ENCODE results near the gene PTPRM. TPM values are rescaled to one million over a fixed set of nuclear protein-coding genes. Genes with fewer than 3 reads are reported as not detected.

The PTPRM gene
- total and polyA plus RNA-seq, 4 donors, result 61.1 to 146 (median 87.5) TPM

GRCh38 chr18:7688580-7688979, 121.5 kb downstream of the PTPRM start:
- Histone ChIP-seq H3K4me1 (ENCODE audit: control insufficient read depth in 5 of 5, insufficient read depth in 5 of 5, low read length in 5 of 5) (peaks cover 0 to 27% (median 0%) of the 10 kb centered on the region in 5 donors), H3K9me3 (ENCODE audit: control insufficient read depth in 4 of 4, insufficient read depth in 3 of 4, low read length in 3 of 4) (no peaks in the 10 kb centered on the region), H3K36me3 (ENCODE audit: control insufficient read depth in 4 of 4, insufficient read depth in 4 of 4, low read length in 4 of 4) (peaks cover 0 to 2% (median 0%) of the 10 kb centered on the region in 4 donors), H3K27me3 (ENCODE audit: control insufficient read depth in 3 of 3, insufficient read depth in 3 of 3, low read length in 2 of 3) (no peaks in the 10 kb centered on the region), H3K4me3 (no peak overlapping the region), H3K27ac (ENCODE audit: low read depth in 1 of 2, low read length in 1 of 2) (no peak overlapping the region), H3K9ac (ENCODE audit: insufficient read depth in 1 of 2, low read length in 2 of 2) (no peak overlapping the region)
- no peak for DNase-seq
- no peak for ATAC-seq (ENCODE audit: insufficient read depth, low FRiP score)
- TF ChIP-seq, protein P1, sequence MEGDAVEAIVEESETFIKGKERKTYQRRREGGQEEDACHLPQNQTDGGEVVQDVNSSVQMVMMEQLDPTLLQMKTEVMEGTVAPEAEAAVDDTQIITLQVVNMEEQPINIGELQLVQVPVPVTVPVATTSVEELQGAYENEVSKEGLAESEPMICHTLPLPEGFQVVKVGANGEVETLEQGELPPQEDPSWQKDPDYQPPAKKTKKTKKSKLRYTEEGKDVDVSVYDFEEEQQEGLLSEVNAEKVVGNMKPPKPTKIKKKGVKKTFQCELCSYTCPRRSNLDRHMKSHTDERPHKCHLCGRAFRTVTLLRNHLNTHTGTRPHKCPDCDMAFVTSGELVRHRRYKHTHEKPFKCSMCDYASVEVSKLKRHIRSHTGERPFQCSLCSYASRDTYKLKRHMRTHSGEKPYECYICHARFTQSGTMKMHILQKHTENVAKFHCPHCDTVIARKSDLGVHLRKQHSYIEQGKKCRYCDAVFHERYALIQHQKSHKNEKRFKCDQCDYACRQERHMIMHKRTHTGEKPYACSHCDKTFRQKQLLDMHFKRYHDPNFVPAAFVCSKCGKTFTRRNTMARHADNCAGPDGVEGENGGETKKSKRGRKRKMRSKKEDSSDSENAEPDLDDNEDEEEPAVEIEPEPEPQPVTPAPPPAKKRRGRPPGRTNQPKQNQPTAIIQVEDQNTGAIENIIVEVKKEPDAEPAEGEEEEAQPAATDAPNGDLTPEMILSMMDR (IDR thresholded peaks at IDR 0.05; ENCODE audit: control extremely low read depth, extremely low read depth), result no peak
- WGBS, 2 donors, result 85 to 89% methylated on average over 3 of the region's 3 CpGs

DNA sequence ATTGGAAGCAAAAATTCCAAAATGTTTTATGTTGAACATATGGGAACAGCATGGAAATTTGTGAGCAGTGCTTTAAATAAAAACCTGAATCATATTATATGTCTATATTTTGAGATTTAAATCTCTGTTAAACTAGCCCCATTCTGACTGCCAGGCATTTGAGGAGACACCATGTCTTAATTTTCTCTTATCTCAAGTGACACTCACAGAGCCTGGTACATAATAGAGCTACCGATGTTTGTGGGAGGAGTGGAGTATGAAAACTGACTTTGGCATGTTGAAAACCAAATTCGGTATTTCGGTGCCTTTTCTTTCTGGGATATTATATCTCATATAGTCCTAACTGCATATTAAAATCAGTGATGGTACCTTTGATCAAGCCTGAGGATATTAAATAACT, 124.1 kb downstream of the PTPRM start:
- H3K4me3 ChIP-seq, result no peak overlapping the region
- no peaks in the 10 kb centered on the region for H3K9me3 ChIP-seq (ENCODE audit: control insufficient read depth in 4 of 4, insufficient read depth in 3 of 4, low read length in 3 of 4)
- H3K27ac ChIP-seq (ENCODE audit: low read depth in 1 of 2, low read length in 1 of 2), result no peak overlapping the region
- DNase-seq (no peak), ATAC-seq (ENCODE audit: insufficient read depth, low FRiP score) (no peak)
- 89 to 98% methylated on average over 3 of the region's 3 CpGs for WGBS, 2 donors
- no peak overlapping the region for H3K9ac ChIP-seq (ENCODE audit: insufficient read depth in 1 of 2, low read length in 2 of 2)
- TF ChIP-seq, protein P1 (IDR thresholded peaks at IDR 0.05; ENCODE audit: control extremely low read depth, extremely low read depth), result no peak
- peaks cover 0 to 2% (median 0%) of the 10 kb centered on the region in 4 donors for H3K36me3 ChIP-seq (ENCODE audit: control insufficient read depth in 4 of 4, insufficient read depth in 4 of 4, low read length in 4 of 4)
- H3K4me1 ChIP-seq (ENCODE audit: control insufficient read depth in 5 of 5, insufficient read depth in 5 of 5, low read length in 5 of 5), result peaks cover 0 to 23% (median 2%) of the 10 kb centered on the region in 5 donors
- H3K27me3 ChIP-seq (ENCODE audit: control insufficient read depth in 3 of 3, insufficient read depth in 3 of 3, low read length in 2 of 3), result no peaks in the 10 kb centered on the region

DNA sequence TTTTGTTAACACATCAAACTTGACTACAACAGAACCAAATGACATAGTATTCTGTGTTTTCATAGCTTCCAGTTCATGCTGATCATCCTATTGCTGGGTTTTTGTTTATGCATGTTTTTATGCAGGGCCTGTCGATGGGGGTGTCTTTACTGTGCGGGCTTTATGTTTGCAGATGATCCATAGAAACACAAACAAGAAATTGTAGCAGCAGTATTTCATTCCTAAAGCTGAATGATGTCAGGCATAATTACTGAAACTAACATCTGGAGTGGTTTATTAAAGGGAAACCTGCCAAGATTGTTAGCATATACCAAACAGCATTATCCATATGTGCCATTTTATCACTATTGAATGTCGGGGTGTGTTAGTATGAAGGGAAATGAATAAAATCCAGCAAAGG, 129.7 kb downstream of the PTPRM start:
- H3K9me3 ChIP-seq (ENCODE audit: control insufficient read depth in 4 of 4, insufficient read depth in 3 of 4, low read length in 3 of 4), result no peaks in the 10 kb centered on the region
- 85 to 88% methylated on average over 3 of the region's 3 CpGs for WGBS, 2 donors
- H3K4me3 ChIP-seq, result no peak overlapping the region
- peaks cover 0 to 18% (median 10%) of the 10 kb centered on the region in 5 donors for H3K4me1 ChIP-seq (ENCODE audit: control insufficient read depth in 5 of 5, insufficient read depth in 5 of 5, low read length in 5 of 5)
- no peak overlapping the region for H3K27ac ChIP-seq (ENCODE audit: low read depth in 1 of 2, low read length in 1 of 2)
- no peak overlapping the region for H3K9ac ChIP-seq (ENCODE audit: insufficient read depth in 1 of 2, low read length in 2 of 2)
- TF ChIP-seq, protein P1 (IDR thresholded peaks at IDR 0.05; ENCODE audit: control extremely low read depth, extremely low read depth), result no peak
- H3K27me3 ChIP-seq (ENCODE audit: control insufficient read depth in 3 of 3, insufficient read depth in 3 of 3, low read length in 2 of 3), result no peaks in the 10 kb centered on the region
- H3K36me3 ChIP-seq (ENCODE audit: control insufficient read depth in 4 of 4, insufficient read depth in 4 of 4, low read length in 4 of 4), result no peaks in the 10 kb centered on the region
- ATAC-seq (ENCODE audit: insufficient read depth, low FRiP score) (no peak), DNase-seq (peak; percentile 24 to 68 (median 53))

- H3K4me3 ChIP-seq, result no peak overlapping the region
- ATAC-seq (ENCODE audit: insufficient read depth, low FRiP score) (no peak), DNase-seq (no peak)
- no peak overlapping the region for H3K27ac ChIP-seq (ENCODE audit: low read depth in 1 of 2, low read length in 1 of 2)
- H3K36me3 ChIP-seq (ENCODE audit: control insufficient read depth in 4 of 4, insufficient read depth in 4 of 4, low read length in 4 of 4), result no peaks in the 10 kb centered on the region
- H3K4me1 ChIP-seq (ENCODE audit: control insufficient read depth in 5 of 5, insufficient read depth in 5 of 5, low read length in 5 of 5), result peaks cover 0 to 18% (median 10%) of the 10 kb centered on the region in 5 donors
- TF ChIP-seq, protein P1 (IDR thresholded peaks at IDR 0.05; ENCODE audit: control extremely low read depth, extremely low read depth), result no peak
- 90 to 91% methylated on average over 2 of the region's 2 CpGs for WGBS, 2 donors
- no peaks in the 10 kb centered on the region for H3K9me3 ChIP-seq (ENCODE audit: control insufficient read depth in 4 of 4, insufficient read depth in 3 of 4, low read length in 3 of 4)
- no peaks in the 10 kb centered on the region for H3K27me3 ChIP-seq (ENCODE audit: control insufficient read depth in 3 of 3, insufficient read depth in 3 of 3, low read length in 2 of 3)
- no peak overlapping the region for H3K9ac ChIP-seq (ENCODE audit: insufficient read depth in 1 of 2, low read length in 2 of 2)
Observed at GRCh38 chr18:7697306-7697705, 130.2 kb downstream of the PTPRM start.

Data from lung (tissue), 12 donors.